OCI-LY7 (cell line): Measurements from ENCODE around the gene RPL18. TPM values are rescaled to one million over a fixed set of nuclear protein-coding genes. Genes with fewer than 3 reads are reported as not detected.
"Not testable (repeated sequence)": the region's sequence is repeated elsewhere in the genome, so short reads cannot be mapped to it uniquely, and the experiment has no call there.

Source experiments
- BruUV-seq: library from RNA; stranded (reverse); fragments of 400-500 nt; replicated peaks from 2 replicates; lab custom pipeline; 2021; lab: Mats Ljungman, UMichigan
- CTCF ChIA-PET: fragments of 300-600 bp; sonication (Branson Sonifier 250); formaldehyde crosslinking; loops from one replicate; lab custom pipeline; 2022; ENCODE audit warnings: antibody characterized with exemption; ENCODE audit not compliant: unreplicated experiment; lab: Charles Lee
- POLR2A ChIA-PET: fragments of 300-600 bp; sonication (Branson Sonifier 250); formaldehyde crosslinking; loops from one replicate; lab custom pipeline; 2022; ENCODE audit warnings: antibody characterized with exemption; lab: Charles Lee
- DNase-seq: peaks from one replicate; pipeline ENCODE4 v3.0.0-alpha.2; 2015; ENCODE audit warnings: low spot score
- H2AFZ ChIP-seq: fragments of 200-600 bp; sonication (generic), shearing (Covaris generic); 2 replicates; pipeline ENCODE4 v1.6.1; 2014; ENCODE audit warnings: mild to moderate bottlenecking, antibody characterized with exemption, low read length, moderate library complexity
- H3K27ac ChIP-seq: fragments of 200-600 bp; sonication (generic); 2 replicates; pipeline ENCODE4 v1.5.1; 2014; ENCODE audit warnings: mixed run types, low read depth, mild to moderate bottlenecking, moderate library complexity, low read length, inconsistent platforms; ENCODE audit not compliant: poor library complexity, severe bottlenecking
- H3K36me3 ChIP-seq: fragments of 200-600 bp; sonication (generic); 2 replicates; pipeline ENCODE4 v1.6.1; 2014; ENCODE audit warnings: mild to moderate bottlenecking, antibody characterized with exemption, low read length, moderate library complexity, mixed read lengths; ENCODE audit not compliant: insufficient read depth
- H3K4me1 ChIP-seq: fragments of 200-600 bp; sonication (generic); 2 replicates; pipeline ENCODE4 v1.5.1; 2014; ENCODE audit warnings: mild to moderate bottlenecking, low read length; ENCODE audit not compliant: insufficient read depth, poor library complexity, severe bottlenecking
- H3K4me2 ChIP-seq: fragments of 200-600 bp; sonication (generic); 2 replicates; pipeline ENCODE4 v1.6.1; 2014; ENCODE audit warnings: mild to moderate bottlenecking, low read length
- H3K4me3 ChIP-seq: fragments of 200-600 bp; sonication (generic); 2 replicates; pipeline ENCODE4 v1.5.1; 2014; ENCODE audit warnings: mild to moderate bottlenecking, low read depth, low read length; ENCODE audit not compliant: poor library complexity, severe bottlenecking
- H3K79me2 ChIP-seq: fragments of 200-600 bp; sonication (generic); 2 replicates; pipeline ENCODE4 v1.6.1; 2016; ENCODE audit warnings: low read depth, mild to moderate bottlenecking, low read length, moderate library complexity, mixed read lengths; ENCODE audit not compliant: insufficient read depth
- H3K9me2 ChIP-seq: fragments of 200-600 bp; sonication (generic); 2 replicates; pipeline ENCODE4 v1.6.1; 2016; ENCODE audit warnings: mild to moderate bottlenecking, low read length, mixed read lengths; ENCODE audit not compliant: insufficient read depth
- H3K9me3 ChIP-seq: fragments of 200-600 bp; sonication (generic); 2 replicates; pipeline ENCODE4 v1.6.1; 2014; ENCODE audit warnings: mild to moderate bottlenecking, mixed run types, low read length, mixed read lengths
- H4K20me1 ChIP-seq: fragments of 200-600 bp; sonication (generic); 2 replicates; pipeline ENCODE4 v1.6.1; 2014; ENCODE audit warnings: mild to moderate bottlenecking, antibody characterized with exemption, low read length, moderate library complexity, mixed read lengths; ENCODE audit not compliant: insufficient read depth
- CTCF ChIP-seq: fragments of 200-600 bp; sonication (generic); conservative IDR thresholded peaks from 2 replicates; pipeline ENCODE4 v1.5.1; 2014; ENCODE audit warnings: mild to moderate bottlenecking, antibody characterized with exemption, low read length, moderate library complexity, mixed read lengths
- EZH2phosphoT487 ChIP-seq: fragments of 200-600 bp; sonication (generic); IDR thresholded peaks from 2 replicates; pipeline ENCODE4 v1.6.1; 2018; ENCODE audit warnings: low read depth, borderline replicate concordance, mild to moderate bottlenecking, mixed run types, antibody characterized with exemption, low read length, moderate library complexity, mixed read lengths
- intact Hi-C: fragments of 100-400 bp; cut with micrococcal nuclease; formaldehyde crosslinking; loops from one replicate; pipeline ENCODE4 v1.10.0; 2022; ENCODE audit not compliant: unreplicated experiment
- total RNA-seq, 2 experiments: library from RNA; depleted of rRNA in 1 of 2; stranded (reverse); fragments of >200 nt in 1 of 2; shearing (Covaris generic) in 1 of 2; gene quantifications; 2 replicates each; pipeline ENCODE4 v1.2.3, GENCODE V29; 2014 to 2022

The RPL18 gene
- total RNA-seq, 2 experiments from 2014 or later = 1,333 to 5,064 TPM

GRCh38 chr19:48633148-48634035 is 14.4 kb upstream of the RPL18 start:
- POLR2A ChIA-PET = interaction anchor here (0.5 to 1.8 kb wide), 4 partner anchors 14 to 235 kb away, joined by 3 to 6 read pairs (median 4); partner anchors contain the start of genes RPL18 and SPHK2

GRCh38 chr19:48632692-48633147 is 13.7 kb upstream of the RPL18 start:
- no peak for DNase-seq
- intact Hi-C loops = loop anchor here (10.0 kb wide), 1 partner anchor 862 kb away; the partner anchor contains the start of gene RPS11
- H3K9me2 ChIP-seq = no peaks in the 10 kb centered on the region
- H3K27ac ChIP-seq = peak overlapping the region; percentile 21
- POLR2A ChIA-PET = interaction anchor here (0.6 to 1.8 kb wide), 2 partner anchors 14 to 53 kb away, joined by 4 to 6 read pairs; partner anchors contain the start of genes RPL18 and SPHK2
- H4K20me1 ChIP-seq = no peaks in the 10 kb centered on the region
- H3K4me3 ChIP-seq = no peak overlapping the region
- BruUV-seq = no TSS peak
- H3K9me3 ChIP-seq = no peaks in the 10 kb centered on the region
- H3K4me1 ChIP-seq = peaks cover 35% of the 10 kb centered on the region
- CTCF ChIA-PET = no interaction called here
- peak overlapping the region; percentile 97 for H3K4me2 ChIP-seq
- no peaks in the 10 kb centered on the region; the same call in 1 of the 2 replicates for H3K79me2 ChIP-seq
- H3K36me3 ChIP-seq = peaks cover 25% of the 10 kb centered on the region; the same call in 1 of the 2 replicates
- TF ChIP-seq CTCF (no peak), EZH2phosphoT487 (no peak)
- H2AFZ ChIP-seq = no peak overlapping the region

More at GRCh38 chr19:48633148-48634035, 14.4 kb upstream of the RPL18 start:
- H2AFZ ChIP-seq = no peak overlapping the region; the same call in 1 of the 2 replicates
- peak overlapping the region; percentile 97 for H3K4me2 ChIP-seq
- H3K79me2 ChIP-seq = no peaks in the 10 kb centered on the region; the same call in 1 of the 2 replicates
- H3K9me2 ChIP-seq = no peaks in the 10 kb centered on the region
- CTCF ChIA-PET = interaction anchor here (0.8 to 1.1 kb wide), 2 partner anchors 10 to 131 kb away, joined by 3 read pairs; no protein-coding TSS in a partner anchor
- no peak for DNase-seq
- H4K20me1 ChIP-seq = no peaks in the 10 kb centered on the region
- BruUV-seq = no TSS peak
- H3K27ac ChIP-seq = peak overlapping the region; percentile 82
- TF ChIP-seq EZH2phosphoT487 = no peak
- TF ChIP-seq CTCF = no peak
- intact Hi-C loops = loop anchor here (10.0 kb wide), 1 partner anchor 861 kb away; the partner anchor contains the start of gene RPS11
- H3K4me1 ChIP-seq = peaks cover 37% of the 10 kb centered on the region
- H3K9me3 ChIP-seq = no peaks in the 10 kb centered on the region
- H3K36me3 ChIP-seq = peaks cover 25% of the 10 kb centered on the region; the same call in 1 of the 2 replicates
- H3K4me3 ChIP-seq = peak overlapping the region; percentile 76

GRCh38 chr19:48632286-48632685 is 13.3 kb upstream of the RPL18 start:
- DNase-seq, CTCF ChIA-PET, H3K9me2 ChIP-seq, H3K9me3 ChIP-seq, POLR2A ChIA-PET, H3K4me3 ChIP-seq, H2AFZ ChIP-seq, H4K20me1 ChIP-seq, BruUV-seq, H3K79me2 ChIP-seq: not testable (repeated sequence)
- Histone ChIP-seq H3K4me2 (peak overlapping the region; percentile 97; the same call in 1 of the 2 replicates), H3K4me1 (peaks cover 35% of the 10 kb centered on the region), H3K36me3 (peaks cover 25% of the 10 kb centered on the region; the same call in 1 of the 2 replicates), H3K27ac (peak overlapping the region; percentile 21)
- intact Hi-C loops = loop anchor here (10.0 kb wide), 1 partner anchor 863 kb away; the partner anchor contains the start of gene RPS11
